HepG2 (cell line): ENCODE measurements around the gene PARK7.

Experiments
- HDAC2 ChIP-seq: sonication (generic); formaldehyde crosslinking; IDR thresholded peaks from 2 replicates; pipeline ENCODE4 v1.4.0; 2020; ENCODE audit warnings: missing genetic modification reagents
- MEIS2 ChIP-seq: sonication (generic); formaldehyde crosslinking; IDR thresholded peaks from 2 replicates; pipeline ENCODE4 v1.9.0; 2021; ENCODE audit warnings: mild to moderate bottlenecking, missing genetic modification reagents
- ONECUT2 ChIP-seq: sonication (generic); formaldehyde crosslinking; IDR thresholded peaks from 2 replicates; pipeline ENCODE4 v1.4.0; 2020; ENCODE audit warnings: missing genetic modification reagents
- POLR2G ChIP-seq: fragments of 200-400 bp; formaldehyde crosslinking; IDR thresholded peaks from 2 replicates; pipeline ENCODE4 v1.6.1; 2018; ENCODE audit warnings: mild to moderate bottlenecking, low read depth, low read length, moderate library complexity
- PRMT3 ChIP-seq: sonication (generic); formaldehyde crosslinking; IDR thresholded peaks from 2 replicates; pipeline ENCODE4 v1.8.1; 2022; ENCODE audit warnings: low read depth, mild to moderate bottlenecking, moderate library complexity, missing genetic modification reagents, borderline replicate concordance
- ZNF33B ChIP-seq: sonication (generic); formaldehyde crosslinking; IDR thresholded peaks from 2 replicates; pipeline ENCODE4 v1.5.1; 2020; ENCODE audit warnings: mild to moderate bottlenecking, missing genetic modification reagents
- TF ChIP-seq, protein P1 (sequence below): IDR thresholded peaks from 2 replicates; pipeline ENCODE4 v1.6.1; 2016
- TF ChIP-seq, protein P2 (sequence below): sonication (generic); formaldehyde crosslinking; IDR thresholded peaks from 2 replicates; pipeline ENCODE4 v1.5.0; 2020; ENCODE audit warnings: mild to moderate bottlenecking, missing genetic modification reagents, moderate library complexity

DNA sequence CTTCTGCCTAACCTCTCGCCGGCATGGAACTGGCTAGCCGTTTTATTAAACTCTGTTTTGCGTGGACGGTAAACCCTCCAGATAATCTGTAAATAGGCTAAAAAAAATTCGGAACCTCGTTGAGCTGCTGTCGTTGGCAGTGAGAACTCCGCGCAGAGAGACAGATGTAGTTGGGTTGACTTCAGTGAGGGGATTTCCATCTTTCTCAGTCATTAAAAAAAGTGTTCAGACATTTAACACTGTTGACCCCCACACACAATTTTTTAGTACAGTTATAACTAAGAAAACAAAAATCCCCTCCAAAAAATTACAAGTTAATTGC is 464 bp downstream of the PARK7 start:
- TF ChIP-seq, protein P1, sequence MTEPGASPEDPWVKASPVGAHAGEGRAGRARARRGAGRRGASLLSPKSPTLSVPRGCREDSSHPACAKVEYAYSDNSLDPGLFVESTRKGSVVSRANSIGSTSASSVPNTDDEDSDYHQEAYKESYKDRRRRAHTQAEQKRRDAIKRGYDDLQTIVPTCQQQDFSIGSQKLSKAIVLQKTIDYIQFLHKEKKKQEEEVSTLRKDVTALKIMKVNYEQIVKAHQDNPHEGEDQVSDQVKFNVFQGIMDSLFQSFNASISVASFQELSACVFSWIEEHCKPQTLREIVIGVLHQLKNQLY: no peak
- TF ChIP-seq POLR2G (no peak), ZNF33B (CRISPR knock-in tag) (no peak), ONECUT2 (CRISPR knock-in tag) (no peak), PRMT3 (no peak), HDAC2 (CRISPR knock-in tag) (no peak), MEIS2 (no peak)
- TF ChIP-seq, protein P2, sequence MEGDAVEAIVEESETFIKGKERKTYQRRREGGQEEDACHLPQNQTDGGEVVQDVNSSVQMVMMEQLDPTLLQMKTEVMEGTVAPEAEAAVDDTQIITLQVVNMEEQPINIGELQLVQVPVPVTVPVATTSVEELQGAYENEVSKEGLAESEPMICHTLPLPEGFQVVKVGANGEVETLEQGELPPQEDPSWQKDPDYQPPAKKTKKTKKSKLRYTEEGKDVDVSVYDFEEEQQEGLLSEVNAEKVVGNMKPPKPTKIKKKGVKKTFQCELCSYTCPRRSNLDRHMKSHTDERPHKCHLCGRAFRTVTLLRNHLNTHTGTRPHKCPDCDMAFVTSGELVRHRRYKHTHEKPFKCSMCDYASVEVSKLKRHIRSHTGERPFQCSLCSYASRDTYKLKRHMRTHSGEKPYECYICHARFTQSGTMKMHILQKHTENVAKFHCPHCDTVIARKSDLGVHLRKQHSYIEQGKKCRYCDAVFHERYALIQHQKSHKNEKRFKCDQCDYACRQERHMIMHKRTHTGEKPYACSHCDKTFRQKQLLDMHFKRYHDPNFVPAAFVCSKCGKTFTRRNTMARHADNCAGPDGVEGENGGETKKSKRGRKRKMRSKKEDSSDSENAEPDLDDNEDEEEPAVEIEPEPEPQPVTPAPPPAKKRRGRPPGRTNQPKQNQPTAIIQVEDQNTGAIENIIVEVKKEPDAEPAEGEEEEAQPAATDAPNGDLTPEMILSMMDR: no peak
